Cortex of kidney (tissue), 1 donor: ENCODE data around the gene OTOG.

Experiments used
- DNase-seq: peaks from one replicate; lab custom pipeline; 2025; lab: John Stamatoyannopoulos, UW

OTOG gene

GRCh38 chr11:17518366-17518765 is 28.7 kb upstream of the OTOG start:
- DNase-seq: no peak

GRCh38 chr11:17519061-17519885 is 27.8 kb upstream of the OTOG start:
- DNase-seq: no peak

GRCh38 chr11:17521106-17521900 is 25.8 kb upstream of the OTOG start:
- DNase-seq: no peak

GRCh38 chr11:17522655-17523054 is 24.4 kb upstream of the OTOG start:
- no peak for DNase-seq

GRCh38 chr11:17524221-17524620 is 22.8 kb upstream of the OTOG start:
- no peak for DNase-seq

GRCh38 chr11:17525570-17525969 is 21.5 kb upstream of the OTOG start:
- DNase-seq: no peak

- DNase-seq: no peak
Measured at GRCh38 chr11:17526326-17526725, 20.7 kb upstream of the OTOG start.

GRCh38 chr11:17526931-17527627 is 20.0 kb upstream of the OTOG start:
- no peak for DNase-seq

GRCh38 chr11:17527628-17527995 is 19.4 kb upstream of the OTOG start:
- no peak for DNase-seq

- no peak for DNase-seq
Measured at GRCh38 chr11:17528181-17528691, 18.8 kb upstream of the OTOG start.

- no peak for DNase-seq
Measured at GRCh38 chr11:17528906-17529843, 17.9 kb upstream of the OTOG start.

- no peak for DNase-seq
Measured at GRCh38 chr11:17529844-17530185, 17.2 kb upstream of the OTOG start.

- no peak for DNase-seq
Measured at GRCh38 chr11:17531071-17531600, 15.9 kb upstream of the OTOG start.

GRCh38 chr11:17531636-17532113 is 15.4 kb upstream of the OTOG start:
- DNase-seq: no peak

- no peak for DNase-seq
Measured at GRCh38 chr11:17532784-17533183, 14.3 kb upstream of the OTOG start.

- no peak for DNase-seq
Measured at GRCh38 chr11:17533341-17533740, 13.7 kb upstream of the OTOG start.

- no peak for DNase-seq
Measured at GRCh38 chr11:17533778-17534415, 13.2 kb upstream of the OTOG start.

- no peak for DNase-seq
Measured at GRCh38 chr11:17535488-17535887, 11.6 kb upstream of the OTOG start.

GRCh38 chr11:17537261-17537660 is 9.8 kb upstream of the OTOG start:
- DNase-seq: no peak

- DNase-seq: no peak
Measured at GRCh38 chr11:17538054-17538453, 9.0 kb upstream of the OTOG start.

GRCh38 chr11:17538731-17539130 is 8.3 kb upstream of the OTOG start:
- no peak for DNase-seq
